GM19372 (cell line): Measurements from ENCODE around the gene TMC4.
A peak's percentile ranks its signal among the peaks of the same experiment; 100 is the strongest.

Experiments used
- ATAC-seq: cut with Tn5 transposase; IDR thresholded peaks from one replicate; pipeline ENCODE4 v1.9.1; 2021; ENCODE audit warnings: mild to moderate bottlenecking, low read depth, moderate library complexity; ENCODE audit not compliant: unreplicated experiment

The TMC4 gene

GRCh38 chr19:54136864-54137698 lies 35.9 kb downstream of the TMC4 start:
- peak; percentile 70 for ATAC-seq

GRCh38 chr19:54136086-54136863 lies 36.7 kb downstream of the TMC4 start:
- ATAC-seq: no peak

- no peak for ATAC-seq
These were observed 38.9 kb downstream of the TMC4 start for GRCh38 chr19:54133957-54134590.

- no peak for ATAC-seq
These were observed 39.5 kb downstream of the TMC4 start for GRCh38 chr19:54133312-54133956.

GRCh38 chr19:54129617-54129996 lies 43.4 kb downstream of the TMC4 start:
- ATAC-seq: no peak

- no peak for ATAC-seq
These were observed 44.0 kb downstream of the TMC4 start for GRCh38 chr19:54128796-54129616.

GRCh38 chr19:54128441-54128725 lies 44.6 kb downstream of the TMC4 start:
- no peak for ATAC-seq

- ATAC-seq: no peak
These were observed 45.1 kb downstream of the TMC4 start for GRCh38 chr19:54127688-54128440.

GRCh38 chr19:54125713-54126112 lies 47.2 kb downstream of the TMC4 start:
- no peak for ATAC-seq

- no peak for ATAC-seq
These were observed 48.6 kb downstream of the TMC4 start for GRCh38 chr19:54124393-54124792.

- ATAC-seq: no peak
These were observed 49.3 kb downstream of the TMC4 start for GRCh38 chr19:54123682-54124081.

GRCh38 chr19:54121259-54121658 lies 51.7 kb downstream of the TMC4 start:
- no peak for ATAC-seq

GRCh38 chr19:54115109-54116063 lies 57.6 kb downstream of the TMC4 start, which contains the start of the genes PRPF31 and TFPT:
Gene PRPF31 (plus strand): TSS chr19:54115754. CDS start chr19:54118279, 2,525 bp downstream.
Gene TFPT (minus strand): TSS chr19:54115657. CDS start chr19:54115269, 388 bp downstream.
- peak; percentile 81 for ATAC-seq

GRCh38 chr19:54114340-54115108 lies 58.4 kb downstream of the TMC4 start:
- no peak for ATAC-seq
